Activated CD4-positive, alpha-beta memory T cell treated with anti-CD3 and anti-CD28 coated beads for 36 hours (primary cell): ENCODE results near the gene NCK2. TPM values are rescaled to one million over a fixed set of nuclear protein-coding genes. Genes with fewer than 3 reads are reported as not detected.
"Not testable (repeated sequence)": the region's sequence is repeated elsewhere in the genome, so short reads cannot be mapped to it uniquely, and the experiment has no call there.

Experiments
- CTCF ChIA-PET: fragments of 350-600 bp; sonication (Branson Sonifier 250); formaldehyde crosslinking; loops from one replicate; lab custom pipeline; 2021; ENCODE audit warnings: antibody characterized with exemption, inconsistent platforms; lab: Charles Lee
- POLR2A ChIA-PET: fragments of 350-600 bp; sonication (Branson Sonifier 250); formaldehyde crosslinking; loops from one replicate; lab custom pipeline; 2021; ENCODE audit warnings: antibody characterized with exemption; lab: Charles Lee
- DNase-seq: peaks from one replicate; pipeline ENCODE4 v3.0.0-alpha.2; 2020
- H3K27ac Mint-ChIP-seq: one replicate; pipeline ENCODE4 v1.8.0; 2021; ENCODE audit warnings: mixed read lengths
- H3K27me3 Mint-ChIP-seq: one replicate; pipeline ENCODE4 v1.8.0; 2021; ENCODE audit warnings: mixed read lengths
- H3K36me3 Mint-ChIP-seq: one replicate; pipeline ENCODE4 v1.8.0; 2021; ENCODE audit warnings: mixed read lengths
- H3K4me1 Mint-ChIP-seq: one replicate; pipeline ENCODE4 v1.8.0; 2021; ENCODE audit warnings: low read depth, mixed read lengths
- H3K4me3 Mint-ChIP-seq: one replicate; pipeline ENCODE4 v1.8.0; 2021; ENCODE audit warnings: mild to moderate bottlenecking, mixed read lengths
- H3K9me3 Mint-ChIP-seq: one replicate; pipeline ENCODE4 v1.8.0; 2021; ENCODE audit warnings: mixed read lengths
- intact Hi-C: fragments of 100-400 bp; cut with micrococcal nuclease; formaldehyde crosslinking; loops from one replicate; pipeline ENCODE4 v1.15.1; 2023
- total RNA-seq, 2 experiments: library from RNA; stranded (reverse); gene quantifications; one replicate each; pipeline ENCODE4 v1.2.3, GENCODE V29; 2021

NCK2 gene
- total RNA-seq, 2 experiments from 2014 or later = 81.8 to 85.8 TPM

DNA sequence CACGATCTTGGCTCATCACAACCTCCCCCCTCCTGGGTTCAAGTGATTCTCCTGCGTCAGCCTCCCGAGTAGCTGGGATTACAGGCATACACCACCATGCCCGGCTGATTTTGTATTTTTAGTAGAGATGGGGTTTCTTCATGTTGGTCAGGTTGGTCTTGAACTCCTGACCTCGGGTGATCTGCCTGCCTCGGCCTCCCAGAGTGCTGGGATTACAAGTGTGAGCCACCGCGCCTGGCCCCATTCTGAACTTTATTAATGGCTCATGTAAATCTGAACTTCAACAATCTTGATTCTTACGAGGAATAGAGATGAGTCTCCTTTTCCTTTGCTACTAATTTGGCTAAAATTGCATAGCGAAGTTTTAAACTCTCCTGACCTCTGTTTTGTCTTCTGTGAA, 12.2 kb downstream of the NCK2 start:
- intact Hi-C loops = loop anchor here (1.0 kb wide), 1 partner anchor 8 kb away; no protein-coding TSS in a partner anchor
- POLR2A ChIA-PET = interaction anchor here (1.3 to 6.4 kb wide), 3 partner anchors 7 to 12 kb away, joined by 3 to 91 read pairs (median 12); no protein-coding TSS in a partner anchor
- CTCF ChIA-PET = interaction anchor here (1.0 to 2.5 kb wide), 4 partner anchors 10 to 180 kb away, joined by 3 to 16 read pairs (median 5); no protein-coding TSS in a partner anchor
- not testable (repeated sequence) for H3K9me3 Mint-ChIP-seq, H3K27me3 Mint-ChIP-seq
- Mint-ChIP-seq H3K4me1 (peaks cover 94% of the 10 kb centered on the region), H3K4me3 (peak overlapping the region; percentile 55), H3K27ac (peak overlapping the region; percentile 93), H3K36me3 (peaks cover 49% of the 10 kb centered on the region)
- DNase-seq = peak; percentile 62

DNA sequence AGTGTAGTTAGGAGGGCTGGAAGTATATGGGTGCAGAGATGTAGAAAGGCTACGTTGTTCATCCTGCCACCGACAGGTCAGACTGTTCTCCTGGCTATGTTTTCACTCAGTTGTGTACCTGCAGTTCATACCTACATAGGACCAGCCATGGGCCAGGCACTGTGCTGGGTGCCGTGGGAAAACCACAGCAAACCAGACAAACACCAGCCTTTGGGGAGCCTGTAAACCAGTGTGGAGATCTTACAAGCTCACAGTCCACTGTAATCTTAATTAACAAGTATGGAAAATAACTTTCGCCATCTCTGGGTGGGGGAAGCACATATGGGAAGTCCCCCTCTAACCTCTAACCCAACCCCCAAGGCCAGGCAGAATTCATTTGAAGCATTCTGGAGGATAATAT, 12.7 kb downstream of the NCK2 start:
- DNase-seq = no peak
- POLR2A ChIA-PET = interaction anchor here (1.3 to 6.4 kb wide), 3 partner anchors 8 to 12 kb away, joined by 3 to 91 read pairs (median 12); no protein-coding TSS in a partner anchor
- CTCF ChIA-PET = interaction anchor here (1.0 to 1.7 kb wide), 3 partner anchors 10 to 181 kb away, joined by 3 to 7 read pairs (median 3); no protein-coding TSS in a partner anchor
- peaks cover 98% of the 10 kb centered on the region for H3K4me1 Mint-ChIP-seq
- no peaks in the 10 kb centered on the region for H3K27me3 Mint-ChIP-seq
- intact Hi-C loops = no loop called here
- no peaks in the 10 kb centered on the region for H3K9me3 Mint-ChIP-seq
- peak overlapping the region; percentile 93 for H3K27ac Mint-ChIP-seq
- peaks cover 49% of the 10 kb centered on the region for H3K36me3 Mint-ChIP-seq
- peak overlapping the region; percentile 55 for H3K4me3 Mint-ChIP-seq

DNA sequence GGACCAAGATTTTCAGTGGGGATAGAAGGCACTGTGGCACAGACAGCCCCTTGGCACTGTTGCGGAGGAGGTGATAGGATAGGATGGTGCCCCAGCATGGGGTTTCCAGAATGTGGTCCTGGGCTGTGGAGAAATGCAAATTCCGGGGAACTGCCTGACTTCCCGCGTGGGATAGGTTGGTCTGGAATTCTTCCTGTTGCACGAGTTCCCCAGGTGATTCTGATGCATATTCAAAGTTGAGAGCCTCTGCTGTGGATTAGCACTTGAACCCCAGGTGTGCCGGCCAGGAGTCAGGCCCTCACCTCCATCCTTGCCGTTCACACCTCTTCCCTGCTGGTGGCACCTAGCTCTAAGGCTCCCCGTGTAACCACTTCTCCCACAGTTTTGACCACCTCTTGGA, 15.5 kb downstream of the NCK2 start:
- Mint-ChIP-seq H3K4me3 (no peak overlapping the region), H3K27ac (peak overlapping the region; percentile 92), H3K4me1 (peaks cover 95% of the 10 kb centered on the region), H3K27me3 (no peaks in the 10 kb centered on the region), H3K9me3 (no peaks in the 10 kb centered on the region), H3K36me3 (peaks cover 39% of the 10 kb centered on the region)
- no peak for DNase-seq
- intact Hi-C loops = no loop called here
- CTCF ChIA-PET = interaction anchor here (1.1 kb wide), 1 partner anchor 9 kb away, joined by 4 read pairs; no protein-coding TSS in a partner anchor
- POLR2A ChIA-PET = interaction anchor here (1.2 to 6.7 kb wide), 3 partner anchors 9 to 43 kb away, joined by 3 to 49 read pairs (median 3); no protein-coding TSS in a partner anchor

DNA sequence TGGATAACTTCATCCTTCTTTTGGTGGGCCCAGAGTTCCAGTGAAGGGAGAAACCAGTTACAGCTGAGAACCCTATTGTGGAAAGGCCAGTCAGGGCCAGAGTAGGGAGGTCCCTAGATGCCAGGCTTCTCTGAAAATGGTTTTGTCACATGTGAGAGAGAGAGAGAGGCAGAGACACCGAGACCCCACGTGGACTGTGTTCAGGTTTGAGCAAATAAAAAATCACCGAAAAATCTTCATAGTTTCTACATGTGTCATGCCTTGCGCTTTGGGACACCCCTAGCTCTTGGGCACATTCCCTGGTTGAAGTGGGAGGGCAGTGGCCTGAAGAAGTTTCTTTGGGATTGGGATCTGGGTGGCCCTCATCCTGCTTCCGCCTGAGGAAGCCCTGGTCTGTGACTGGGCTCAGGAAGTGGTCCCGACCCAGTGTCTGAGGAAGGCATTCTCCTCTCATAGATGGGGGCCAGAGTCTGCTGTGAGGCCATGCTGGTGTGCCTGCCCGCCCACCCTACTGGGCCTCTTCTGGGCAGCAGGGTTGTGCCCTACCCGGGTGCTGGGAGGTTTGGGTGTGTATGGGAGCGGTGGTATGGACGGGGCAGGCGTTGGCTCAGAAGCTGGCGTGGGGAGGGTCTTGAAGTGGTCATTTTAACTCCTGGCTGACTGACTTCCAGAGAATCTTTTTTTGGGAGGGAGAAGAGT, 16.1 kb downstream of the NCK2 start:
- Mint-ChIP-seq H3K9me3 (no peaks in the 10 kb centered on the region), H3K27me3 (no peaks in the 10 kb centered on the region), H3K36me3 (peaks cover 37% of the 10 kb centered on the region), H3K27ac (peak overlapping the region; percentile 92), H3K4me3 (peak overlapping the region; percentile 51), H3K4me1 (peaks cover 95% of the 10 kb centered on the region)
- ChIA-PET POLR2A (interaction anchor here (1.2 to 6.7 kb wide), 6 partner anchors 7 to 43 kb away, joined by 3 to 49 read pairs (median 4); no protein-coding TSS in a partner anchor), CTCF (interaction anchor here (1.1 kb wide), 2 partner anchors 8 to 14 kb away, joined by 3 to 4 read pairs; no protein-coding TSS in a partner anchor)
- DNase-seq = peak; percentile 54
- intact Hi-C loops = no loop called here

DNA sequence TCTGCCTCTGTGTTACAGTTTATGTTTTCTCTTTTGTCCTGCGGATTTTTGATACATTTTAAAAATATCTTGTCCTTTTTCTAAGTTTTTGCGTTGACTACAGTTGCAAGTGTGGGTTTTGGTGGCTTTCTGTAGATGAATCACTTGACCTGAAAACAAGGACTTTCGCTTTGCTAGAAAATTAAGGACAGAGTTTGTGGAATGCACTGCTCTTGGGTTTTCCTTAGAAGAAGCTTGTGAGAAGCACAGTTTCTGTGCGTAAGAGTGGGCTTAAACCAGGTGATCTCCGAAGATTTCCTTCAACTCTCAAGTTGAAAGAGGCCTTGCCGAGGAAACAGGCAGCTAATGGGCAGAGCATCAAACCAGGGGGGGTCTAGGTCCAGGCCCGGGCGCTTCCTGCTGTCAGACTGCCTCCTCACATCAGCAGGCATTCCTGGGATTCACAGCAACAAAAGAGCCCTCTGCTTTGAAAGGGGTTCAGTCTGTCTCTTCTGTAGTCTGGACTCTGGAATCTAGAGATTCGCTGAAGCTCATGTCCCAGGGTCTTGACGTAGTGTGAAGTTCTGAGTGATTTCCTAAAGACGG, 17.3 kb downstream of the NCK2 start:
- intact Hi-C loops = loop anchor here (1.0 kb wide), 1 partner anchor 16 kb away; no protein-coding TSS in a partner anchor
- Mint-ChIP-seq H3K9me3 (no peaks in the 10 kb centered on the region), H3K4me3 (peak overlapping the region; percentile 48), H3K4me1 (peaks cover 95% of the 10 kb centered on the region), H3K27me3 (no peaks in the 10 kb centered on the region), H3K36me3 (peaks cover 40% of the 10 kb centered on the region), H3K27ac (peak overlapping the region; percentile 92)
- DNase-seq = no peak
- POLR2A ChIA-PET = interaction anchor here (1.2 to 6.7 kb wide), 5 partner anchors 8 to 431 kb away, joined by 3 to 49 read pairs (median 6); no protein-coding TSS in a partner anchor
- CTCF ChIA-PET = interaction anchor here (0.9 to 1.0 kb wide), 3 partner anchors 10 to 18 kb away, joined by 3 read pairs; partner anchors contain the start of gene NCK2

DNA sequence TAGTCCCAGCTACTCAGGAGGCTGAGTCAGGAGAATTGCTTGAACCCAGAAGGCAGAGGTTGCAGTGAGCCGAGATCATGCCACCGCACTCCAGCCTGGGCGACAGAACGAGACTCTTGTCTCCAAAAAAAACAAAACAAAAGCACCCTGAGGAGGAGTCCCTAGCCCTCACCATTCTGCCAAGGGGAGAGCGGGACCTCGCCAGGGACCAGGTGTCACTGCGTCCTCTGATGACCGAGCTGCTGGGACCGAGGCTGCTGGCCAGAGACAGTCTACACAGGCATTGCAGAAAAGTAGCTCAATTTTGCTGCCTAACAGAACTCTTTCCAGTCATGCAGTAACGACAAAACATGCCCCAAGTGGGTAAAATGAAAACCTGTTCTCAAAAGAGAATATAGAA, 18.4 kb downstream of the NCK2 start:
- DNase-seq = no peak
- peaks cover 44% of the 10 kb centered on the region for H3K36me3 Mint-ChIP-seq
- H3K4me1 Mint-ChIP-seq = peaks cover 95% of the 10 kb centered on the region
- H3K4me3 Mint-ChIP-seq = peak overlapping the region; percentile 23
- ChIA-PET CTCF (interaction anchor here (0.7 to 2.4 kb wide), 7 partner anchors 9 to 334 kb away, joined by 3 to 9 read pairs (median 3); no protein-coding TSS in a partner anchor), POLR2A (interaction anchor here (1.6 to 6.7 kb wide), 3 partner anchors 9 to 24 kb away, joined by 3 to 49 read pairs (median 17); no protein-coding TSS in a partner anchor)
- peak overlapping the region; percentile 69 for H3K27ac Mint-ChIP-seq
- no peaks in the 10 kb centered on the region for H3K9me3 Mint-ChIP-seq
- H3K27me3 Mint-ChIP-seq = no peaks in the 10 kb centered on the region
- intact Hi-C loops = no loop called here

DNA sequence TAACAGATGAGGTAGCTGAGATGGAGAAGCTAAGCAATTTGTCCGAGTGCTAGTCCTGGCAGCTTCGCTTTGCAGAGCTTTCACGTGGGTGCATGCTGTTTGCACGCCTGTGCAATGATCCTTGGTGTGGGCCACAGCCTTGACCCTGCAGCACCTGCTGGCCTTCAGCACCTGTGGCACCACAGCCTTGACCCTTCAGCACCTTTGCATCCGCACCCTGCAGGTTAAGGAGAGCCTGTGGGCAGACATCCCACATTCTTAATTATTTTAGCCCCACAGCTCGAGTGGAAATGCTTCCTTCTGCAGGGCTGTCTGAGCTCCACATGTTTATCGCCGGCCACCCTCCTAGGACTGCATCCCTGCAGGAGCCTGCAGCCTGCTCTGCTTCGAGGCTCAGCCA, 19.3 kb downstream of the NCK2 start:
- no peaks in the 10 kb centered on the region for H3K27me3 Mint-ChIP-seq
- H3K27ac Mint-ChIP-seq = peak overlapping the region; percentile 78
- CTCF ChIA-PET = interaction anchor here (0.7 to 2.4 kb wide), 7 partner anchors 8 to 333 kb away, joined by 3 to 9 read pairs (median 4); no protein-coding TSS in a partner anchor
- H3K4me1 Mint-ChIP-seq = peaks cover 95% of the 10 kb centered on the region
- H3K4me3 Mint-ChIP-seq = peak overlapping the region; percentile 23
- no peaks in the 10 kb centered on the region for H3K9me3 Mint-ChIP-seq
- intact Hi-C loops = loop anchor here (2.0 kb wide), 1 partner anchor 19 kb away; no protein-coding TSS in a partner anchor
- peaks cover 41% of the 10 kb centered on the region for H3K36me3 Mint-ChIP-seq
- no peak for DNase-seq
- POLR2A ChIA-PET = interaction anchor here (1.2 to 6.7 kb wide), 4 partner anchors 10 to 23 kb away, joined by 3 to 49 read pairs (median 10); no protein-coding TSS in a partner anchor

DNA sequence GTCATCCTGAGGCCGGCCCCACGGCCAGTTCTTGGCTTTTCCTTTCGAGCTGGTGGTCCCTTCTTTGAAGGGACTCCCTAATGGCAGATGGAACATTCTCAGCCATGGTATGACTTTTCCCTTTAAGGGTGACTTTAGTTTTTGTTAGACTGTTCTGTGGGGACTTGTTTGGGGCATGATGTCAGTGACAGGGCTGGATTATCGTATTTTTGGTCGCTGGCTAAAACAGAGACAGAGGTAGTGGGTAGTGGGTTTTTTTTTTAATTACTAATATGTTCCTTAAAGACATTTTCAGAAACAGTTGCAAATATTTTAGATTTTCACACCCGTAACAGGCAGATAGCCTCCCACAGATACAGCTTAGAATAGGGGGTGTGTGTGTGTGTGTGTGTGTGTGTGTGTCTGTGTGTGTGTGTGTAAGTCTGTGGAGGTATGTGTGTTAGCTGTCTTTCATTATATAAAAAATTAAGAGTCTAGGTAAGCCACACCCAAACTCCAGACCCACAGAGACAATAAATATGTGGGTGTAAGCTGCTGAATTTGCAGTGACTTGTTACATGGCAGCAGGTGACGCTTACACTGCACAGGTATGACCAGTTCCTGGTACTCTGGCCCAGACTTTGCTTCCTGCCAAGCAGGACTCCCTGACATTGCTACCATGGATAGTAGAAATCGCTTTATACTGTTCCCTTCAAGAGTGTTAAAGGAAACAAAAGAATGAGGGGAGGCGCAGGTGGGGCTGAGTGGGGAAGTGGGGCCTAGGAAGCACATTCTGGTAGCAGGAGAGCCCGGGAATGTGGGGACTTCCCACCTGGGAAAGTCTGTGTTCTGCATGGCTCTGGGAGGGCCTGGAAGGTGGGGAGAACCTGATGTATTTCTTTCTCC, 20.9 kb downstream of the NCK2 start:
- CTCF ChIA-PET = no interaction called here
- Mint-ChIP-seq H3K36me3 (peaks cover 31% of the 10 kb centered on the region), H3K4me3 (no peak overlapping the region), H3K4me1 (peaks cover 95% of the 10 kb centered on the region), H3K9me3 (no peaks in the 10 kb centered on the region), H3K27ac (peak overlapping the region; percentile 78), H3K27me3 (no peaks in the 10 kb centered on the region)
- POLR2A ChIA-PET = interaction anchor here (1.1 to 6.7 kb wide), 2 partner anchors 12 to 19 kb away, joined by 3 to 49 read pairs; no protein-coding TSS in a partner anchor
- intact Hi-C loops = loop anchor here (1.0 to 2.0 kb wide), 2 partner anchors 9 to 17 kb away; no protein-coding TSS in a partner anchor
- no peak for DNase-seq

DNA sequence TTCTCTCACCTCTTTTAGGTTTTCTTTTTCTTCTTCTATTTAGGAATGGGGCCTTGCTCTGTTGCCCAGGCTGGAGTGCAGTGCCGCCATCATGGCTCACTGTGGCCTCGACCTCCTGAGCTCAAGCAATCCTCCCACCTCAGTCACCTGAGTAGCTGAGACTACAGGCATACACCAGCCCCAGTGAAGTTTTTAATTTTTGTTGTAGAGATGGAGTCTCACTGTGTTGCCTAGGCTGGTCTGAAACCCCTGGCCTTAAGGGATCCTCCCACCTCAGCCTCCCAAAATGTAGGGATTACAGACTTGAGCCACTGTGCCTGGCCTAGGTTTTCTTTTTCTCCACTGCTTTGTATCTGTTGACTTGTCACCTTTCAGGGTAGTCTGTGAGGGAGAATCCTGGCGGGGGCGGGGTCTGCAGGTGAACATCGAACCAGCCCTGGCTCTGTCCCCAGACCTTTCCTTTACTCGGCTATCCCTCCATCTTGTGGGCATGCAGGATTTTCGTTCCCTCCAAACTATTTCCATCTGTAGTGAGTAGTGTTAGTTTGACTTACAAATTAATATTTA, 21.7 kb downstream of the NCK2 start:
- POLR2A ChIA-PET = interaction anchor here (1.1 to 6.7 kb wide), 2 partner anchors 12 to 20 kb away, joined by 3 to 49 read pairs; no protein-coding TSS in a partner anchor
- CTCF ChIA-PET = no interaction called here
- peaks cover 31% of the 10 kb centered on the region for H3K36me3 Mint-ChIP-seq
- peaks cover 88% of the 10 kb centered on the region for H3K4me1 Mint-ChIP-seq
- H3K9me3 Mint-ChIP-seq = no peaks in the 10 kb centered on the region
- no peak overlapping the region for H3K4me3 Mint-ChIP-seq
- H3K27me3 Mint-ChIP-seq = no peaks in the 10 kb centered on the region
- intact Hi-C loops = no loop called here
- no peak for DNase-seq
- peak overlapping the region; percentile 78 for H3K27ac Mint-ChIP-seq

DNA sequence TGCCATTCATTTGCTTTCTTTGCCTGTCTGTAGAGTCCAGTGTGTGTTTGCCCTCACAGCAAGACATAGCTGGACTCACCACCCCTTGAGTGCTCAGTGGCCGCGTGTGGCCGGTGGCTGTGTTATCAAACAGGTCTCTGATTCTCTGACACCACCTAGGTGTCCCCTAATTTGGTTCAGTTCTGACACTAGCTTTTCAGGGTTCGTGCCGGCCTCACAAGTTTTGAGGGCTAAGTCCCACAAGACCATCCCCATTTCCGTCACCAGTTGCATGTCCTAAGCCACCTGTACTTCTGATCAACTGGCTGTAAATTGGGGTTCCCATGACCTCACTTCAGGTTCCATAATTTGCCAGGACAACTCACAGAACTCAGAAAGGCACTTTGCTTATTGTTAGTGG, 23.5 kb downstream of the NCK2 start:
- Mint-ChIP-seq H3K27me3 (no peaks in the 10 kb centered on the region), H3K4me3 (no peak overlapping the region), H3K36me3 (peaks cover 41% of the 10 kb centered on the region), H3K4me1 (peaks cover 88% of the 10 kb centered on the region), H3K27ac (peak overlapping the region; percentile 90), H3K9me3 (no peaks in the 10 kb centered on the region)
- intact Hi-C loops = no loop called here
- POLR2A ChIA-PET = interaction anchor here (1.1 to 1.9 kb wide), 4 partner anchors 11 to 36 kb away, joined by 3 to 12 read pairs (median 4); partner anchors contain the start of gene NCK2
- CTCF ChIA-PET = interaction anchor here (0.9 to 2.0 kb wide), 6 partner anchors 11 to 191 kb away, joined by 3 to 6 read pairs (median 4); no protein-coding TSS in a partner anchor
- no peak for DNase-seq
